NCI-H2227 treated with DMSO at 0.1 percent for 48 hours (cell line): ENCODE data around the gene CHD5.
A peak's percentile ranks its signal among the peaks of the same experiment; 100 is the strongest.
"Not testable (repeated sequence)": the region's sequence is repeated elsewhere in the genome, so short reads cannot be mapped to it uniquely, and the experiment has no call there.

Experiments
- DNase-seq: peaks from one replicate; lab custom pipeline; 2025; lab: John Stamatoyannopoulos, UW

Gene CHD5

DNA sequence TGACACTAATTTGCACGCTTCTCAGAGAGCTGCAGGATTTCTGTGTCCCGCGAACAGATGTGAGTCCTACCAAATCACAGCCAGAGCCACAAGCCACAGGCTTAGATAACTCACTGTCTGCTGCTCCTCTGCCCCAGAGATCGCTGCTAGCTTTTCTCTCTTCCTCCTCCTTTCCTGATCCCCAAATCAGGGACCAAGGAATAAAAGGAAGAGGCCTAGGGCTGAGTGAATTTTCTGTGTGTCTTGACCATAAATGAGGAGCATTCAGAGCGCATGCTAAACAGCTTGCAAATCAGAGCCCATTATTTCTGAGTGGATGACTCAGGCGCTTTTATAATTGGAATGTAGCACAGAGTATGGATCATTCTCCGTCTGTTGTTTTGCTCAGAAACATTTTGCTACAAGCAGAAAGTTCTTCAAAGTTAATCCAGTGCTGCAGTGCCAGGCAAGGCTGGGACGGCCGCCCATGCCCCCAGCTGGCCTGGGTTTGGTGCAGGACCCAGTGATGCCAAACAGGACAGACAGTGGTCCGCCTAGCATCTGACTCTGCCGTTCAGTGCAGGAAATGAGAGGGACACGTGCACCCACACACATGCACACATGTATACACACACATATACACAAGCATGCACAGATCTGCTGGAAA is 96.2 kb downstream of the CHD5 start:
- DNase-seq, result peak; percentile 13

DNA sequence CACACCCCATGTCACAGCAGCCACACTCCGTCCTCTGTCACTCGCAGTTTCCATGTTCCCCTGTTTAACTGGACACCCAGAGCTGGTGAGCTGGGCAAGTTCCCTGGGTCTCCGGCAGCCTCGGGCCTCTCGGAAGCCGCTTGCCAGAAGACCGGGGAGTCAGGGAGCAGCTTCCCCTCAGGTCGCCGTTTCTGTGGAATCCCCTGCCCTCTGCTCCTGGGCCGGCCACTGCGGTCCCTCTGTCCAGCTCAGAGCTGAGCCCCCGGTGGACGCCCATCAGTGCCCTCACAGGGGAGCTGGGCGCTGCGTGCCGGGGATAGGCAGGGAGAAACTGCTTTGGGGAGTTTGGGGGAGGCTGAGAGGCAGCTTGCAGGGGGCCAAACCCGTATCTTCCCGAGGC is 96.7 kb downstream of the CHD5 start:
- DNase-seq, result no peak

DNA sequence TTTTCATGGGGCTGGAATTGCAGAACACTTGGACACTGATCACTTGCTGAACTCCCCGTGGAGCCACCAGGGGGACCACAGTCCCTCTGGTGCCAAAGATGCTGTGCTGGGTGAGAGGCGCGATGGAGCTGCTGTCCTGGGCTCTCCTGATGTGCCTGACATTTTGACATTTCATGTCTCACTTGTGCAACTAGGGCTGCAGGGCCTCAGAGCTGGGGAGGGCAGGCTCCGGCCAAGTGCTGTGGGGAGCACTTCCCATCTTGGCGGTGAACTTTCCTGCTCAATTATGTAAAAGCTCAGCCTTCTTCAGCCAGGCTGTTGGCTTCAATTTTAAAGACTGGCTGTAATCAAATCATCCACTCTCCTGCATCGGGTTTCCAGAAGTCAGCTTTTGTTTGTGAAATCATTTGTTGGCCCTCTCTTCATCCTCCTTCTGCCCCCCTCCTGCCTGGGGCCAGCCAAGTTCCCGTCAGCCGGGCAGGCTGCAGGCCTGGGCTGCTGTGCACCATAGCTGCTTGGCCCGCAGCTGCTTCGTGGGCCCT is 97.6 kb downstream of the CHD5 start:
- no peak for DNase-seq

DNA sequence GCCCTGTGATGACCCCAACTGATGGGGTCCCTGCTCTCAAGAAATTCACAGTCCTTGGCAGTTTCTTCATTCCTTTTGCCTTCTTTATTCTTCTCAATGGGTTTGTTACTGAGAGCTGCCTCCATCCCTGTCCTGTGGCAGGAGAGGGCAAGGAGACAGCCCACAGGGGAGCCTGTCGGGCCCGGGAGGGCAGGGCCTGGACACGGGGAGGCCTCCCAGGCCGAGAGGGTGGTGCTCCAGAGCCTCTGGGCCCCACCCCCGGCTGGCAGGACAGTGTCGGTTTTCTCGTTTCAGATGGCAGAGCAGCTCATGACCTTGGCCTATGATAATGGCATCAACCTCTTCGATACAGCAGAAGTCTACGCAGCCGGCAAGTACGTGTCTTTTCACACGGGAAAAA is 98.2 kb downstream of the CHD5 start:
- no peak for DNase-seq

DNA sequence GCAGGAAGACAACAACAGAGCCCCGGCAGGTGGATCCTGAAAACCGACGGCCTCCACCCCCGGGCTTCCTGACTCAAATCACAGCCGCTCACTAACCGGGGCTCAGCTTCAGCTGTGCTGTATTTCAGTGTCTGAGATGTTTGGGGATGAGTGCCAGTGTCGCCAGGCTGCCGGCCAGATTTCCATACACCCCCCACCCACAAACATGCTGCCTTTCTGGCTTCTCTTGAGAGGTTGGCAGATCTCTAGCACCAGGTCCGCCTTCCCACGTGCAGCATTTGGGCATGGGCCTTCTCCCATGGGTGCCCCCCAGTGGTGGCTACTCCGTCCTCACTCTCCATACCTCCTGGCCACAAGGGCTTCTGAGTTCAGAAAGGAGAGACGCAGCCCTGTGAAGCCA is 99.7 kb downstream of the CHD5 start:
- DNase-seq, result no peak

DNA sequence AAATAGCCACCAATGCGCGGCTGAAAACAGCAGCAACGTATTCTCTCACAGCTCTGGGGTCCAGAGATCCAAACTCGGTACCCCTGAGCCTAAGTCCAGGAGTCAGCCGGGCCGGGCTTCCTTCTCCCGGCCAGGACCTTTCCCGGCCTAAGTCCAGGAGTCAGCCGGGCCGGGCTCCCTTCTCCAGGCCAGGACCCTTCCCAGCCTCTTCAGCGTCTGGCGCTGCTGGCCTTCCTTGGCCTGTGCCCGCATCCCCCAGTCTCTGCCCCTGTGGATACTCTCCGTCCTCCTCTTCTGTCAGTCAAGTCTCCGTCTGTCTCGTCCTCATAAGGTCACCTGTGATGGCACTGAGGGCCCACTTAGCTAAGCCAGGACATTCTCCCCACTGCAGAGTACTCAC is 102.2 kb downstream of the CHD5 start:
- DNase-seq, result no peak

DNA sequence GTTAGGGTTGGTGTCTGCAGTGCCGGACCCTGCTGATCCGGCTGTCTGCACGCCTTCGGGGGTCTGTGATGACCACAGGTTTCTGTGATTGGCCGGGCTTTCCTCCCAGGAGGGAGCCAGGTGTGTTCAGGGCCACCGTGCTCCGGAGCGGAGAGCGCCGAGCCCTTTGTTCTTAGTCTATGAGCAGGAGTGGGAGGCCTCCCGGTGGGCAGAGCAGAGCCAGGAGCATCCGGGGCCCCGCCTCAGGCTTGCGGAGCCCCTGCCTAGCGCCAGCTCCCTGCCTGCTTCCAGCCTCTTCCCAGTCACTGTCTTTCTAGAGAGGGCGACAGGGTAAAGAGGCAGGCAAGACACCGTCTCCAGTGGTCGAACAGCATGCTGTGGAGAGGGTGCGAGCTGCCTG is 102.6 kb downstream of the CHD5 start:
- DNase-seq, result no peak

DNA sequence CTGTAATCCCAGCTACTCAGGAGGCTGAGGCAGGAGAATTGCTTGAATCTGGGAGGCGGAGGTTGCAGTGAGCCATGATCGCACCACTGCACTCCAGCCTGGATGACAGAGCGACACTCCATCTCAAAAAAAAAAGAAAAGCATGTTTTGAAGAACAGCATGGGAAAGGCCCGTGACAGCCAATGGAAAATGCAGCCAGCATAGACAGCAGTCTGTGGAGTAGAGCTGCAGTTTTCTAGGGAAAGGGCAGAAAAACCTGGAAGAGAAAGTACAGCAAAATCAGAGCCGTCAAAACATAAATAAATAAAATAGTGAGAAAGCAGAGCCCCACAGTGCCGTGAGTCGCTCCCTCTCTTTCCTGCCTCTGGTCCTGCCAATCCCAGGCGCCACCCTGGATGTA is 103.1 kb downstream of the CHD5 start:
- DNase-seq, result not testable (repeated sequence)

DNA sequence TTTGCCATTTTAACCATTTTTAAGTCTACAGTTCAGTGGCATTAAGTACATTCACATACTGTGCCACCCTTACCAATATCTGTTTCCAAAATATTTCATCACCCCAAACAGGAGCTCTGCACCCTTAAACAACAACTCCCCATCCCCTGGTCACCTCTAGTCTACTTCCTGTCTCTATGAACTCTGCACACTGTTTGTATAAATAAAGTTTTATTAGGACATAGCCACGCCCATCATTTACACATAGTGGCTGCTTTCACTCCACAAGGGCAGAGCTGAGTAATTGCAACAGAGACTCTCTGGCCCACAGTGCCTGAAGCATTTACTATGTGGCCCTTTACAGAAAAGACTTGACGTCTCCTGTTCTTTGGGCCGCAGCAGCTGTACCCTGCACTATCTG is 104.4 kb downstream of the CHD5 start:
- DNase-seq, result no peak

DNA sequence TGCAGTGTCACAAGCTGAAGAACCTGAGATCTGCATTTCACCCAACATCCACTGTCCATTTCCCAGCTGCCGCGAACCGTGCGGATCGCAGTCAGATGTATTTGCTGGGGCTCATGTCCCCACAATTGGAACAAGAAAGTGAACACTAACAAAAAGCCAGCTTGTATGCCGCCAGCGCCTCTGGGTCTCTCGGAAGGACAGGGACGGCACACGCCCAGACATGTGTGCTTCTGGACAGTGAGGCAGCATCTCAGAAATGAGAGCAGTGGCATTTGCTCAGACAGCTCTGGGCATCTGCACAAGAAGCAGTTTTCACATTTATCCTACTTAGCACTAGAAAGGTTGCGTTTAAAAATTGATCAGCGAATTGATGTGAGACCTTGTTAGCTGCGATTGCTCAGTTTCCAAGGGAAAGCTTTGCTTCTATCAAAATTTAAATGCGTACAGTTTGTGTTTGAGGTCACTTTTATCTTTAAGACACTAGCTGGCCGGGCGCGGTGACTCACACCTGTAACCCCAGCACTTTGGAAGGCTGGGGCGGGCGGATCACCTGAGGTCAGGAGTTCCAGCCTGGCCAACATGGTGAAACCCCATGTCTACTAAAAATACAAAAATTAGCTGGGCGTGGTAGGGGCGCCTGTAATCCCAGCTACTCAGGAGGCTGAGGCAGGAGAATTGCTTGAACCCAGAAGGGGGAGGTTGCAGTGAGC is 105.8 kb downstream of the CHD5 start:
- DNase-seq, result no peak

DNA sequence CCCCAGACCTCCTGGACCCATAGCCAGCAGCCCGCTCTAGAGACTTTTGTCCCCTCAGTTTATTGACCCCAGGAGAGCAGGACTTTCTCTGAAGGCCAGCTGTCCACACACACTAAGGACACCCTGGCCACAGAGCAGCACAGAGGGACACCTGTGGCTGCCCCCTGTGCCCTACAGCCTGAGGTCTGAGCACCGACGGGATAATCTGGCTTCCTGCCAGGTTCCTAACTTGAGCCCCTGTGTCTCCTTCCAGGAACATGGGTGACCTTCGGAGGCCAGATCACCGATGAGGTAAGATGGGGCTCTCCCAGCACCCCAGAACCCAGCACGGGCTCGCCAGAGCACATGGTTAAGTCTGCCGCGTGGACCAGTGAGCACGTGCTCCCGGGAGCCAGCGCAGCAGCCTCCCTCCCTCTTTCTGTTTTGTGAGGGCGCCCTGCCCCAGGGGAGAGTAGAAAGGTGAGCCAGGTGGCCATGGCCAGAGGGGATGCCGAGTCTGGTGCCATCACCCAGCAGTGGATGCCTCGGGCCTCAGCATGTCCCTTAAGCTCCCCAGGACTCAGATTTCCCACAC is 106.6 kb downstream of the CHD5 start:
- DNase-seq, result no peak

DNA sequence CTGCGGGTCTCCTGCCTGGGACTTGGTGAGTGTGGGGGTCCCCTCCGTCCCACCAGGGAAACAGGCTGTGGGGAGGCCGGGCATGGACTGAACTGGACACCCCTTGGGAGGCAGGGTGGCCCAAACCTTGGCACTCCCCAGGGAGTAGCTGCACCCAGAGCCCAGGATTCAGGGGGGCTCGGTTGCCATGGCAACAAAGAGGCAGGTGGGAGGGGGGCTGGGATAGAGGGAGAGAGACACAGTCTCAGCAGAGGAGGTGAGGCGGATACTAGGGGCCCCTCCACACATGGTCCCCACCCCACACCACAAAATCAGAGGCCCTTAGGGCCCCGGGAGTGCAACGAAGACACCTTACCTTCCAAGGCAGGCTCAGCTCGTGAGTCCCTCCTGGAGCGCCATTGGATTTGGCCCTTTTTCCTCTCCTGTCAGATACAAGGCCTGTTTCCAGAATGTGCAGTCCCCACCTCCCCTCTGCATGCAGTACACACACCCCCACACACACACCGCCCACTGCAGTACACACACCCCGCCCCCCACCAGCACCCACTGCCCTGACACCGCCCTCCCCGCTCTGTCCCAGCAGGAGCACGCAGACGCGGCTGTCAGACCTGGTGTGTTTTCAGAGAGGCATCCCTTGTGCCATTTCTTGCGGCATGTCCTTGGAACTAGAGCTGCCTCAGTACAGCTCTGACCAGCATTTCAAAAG is 107.2 kb downstream of the CHD5 start:
- no peak for DNase-seq

DNA sequence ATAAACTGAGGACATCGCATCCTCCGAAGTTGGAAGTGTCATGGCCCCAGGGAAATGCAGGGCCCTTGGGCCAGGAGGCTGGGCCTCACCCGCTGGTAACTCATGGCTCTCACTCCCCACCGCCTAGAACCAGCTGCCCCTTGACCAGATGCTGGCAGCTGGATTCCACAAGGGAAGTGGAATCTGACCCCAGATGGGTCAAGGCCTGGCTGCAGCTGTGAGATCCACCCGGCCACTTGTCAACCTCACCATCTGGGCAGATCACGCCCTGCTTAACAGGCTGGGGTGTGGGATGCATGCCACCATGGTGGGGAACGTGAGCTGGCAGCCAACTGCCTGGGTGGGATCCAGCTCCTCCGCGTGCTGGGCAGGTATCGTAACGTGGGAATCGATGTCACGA is 108.9 kb downstream of the CHD5 start:
- no peak for DNase-seq

DNA sequence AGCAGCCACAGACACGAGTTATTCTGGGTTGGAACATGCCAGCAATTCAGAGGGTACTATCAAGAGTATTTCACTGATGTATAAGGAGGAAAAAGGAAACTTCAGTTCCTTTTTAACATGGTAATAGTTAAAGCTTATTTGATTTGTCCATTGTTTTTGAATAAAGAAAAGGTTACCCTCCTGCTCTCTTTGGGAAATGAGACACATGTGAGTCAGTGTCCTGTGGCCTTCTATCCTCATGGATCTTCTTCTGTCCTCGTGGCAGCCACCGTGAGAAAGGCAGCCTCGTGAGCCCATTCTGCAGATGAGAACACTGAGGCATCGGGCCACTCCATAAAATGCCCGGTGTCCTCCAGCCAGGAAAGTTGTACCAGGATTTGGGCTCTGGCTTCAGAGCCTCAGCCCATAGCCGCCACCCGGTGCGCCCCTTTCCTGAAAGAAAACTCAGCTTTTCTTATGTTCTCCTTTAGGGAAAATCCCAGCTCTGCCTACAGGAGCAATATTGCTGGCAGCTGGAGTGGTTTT is 109.6 kb downstream of the CHD5 start:
- no peak for DNase-seq

DNA sequence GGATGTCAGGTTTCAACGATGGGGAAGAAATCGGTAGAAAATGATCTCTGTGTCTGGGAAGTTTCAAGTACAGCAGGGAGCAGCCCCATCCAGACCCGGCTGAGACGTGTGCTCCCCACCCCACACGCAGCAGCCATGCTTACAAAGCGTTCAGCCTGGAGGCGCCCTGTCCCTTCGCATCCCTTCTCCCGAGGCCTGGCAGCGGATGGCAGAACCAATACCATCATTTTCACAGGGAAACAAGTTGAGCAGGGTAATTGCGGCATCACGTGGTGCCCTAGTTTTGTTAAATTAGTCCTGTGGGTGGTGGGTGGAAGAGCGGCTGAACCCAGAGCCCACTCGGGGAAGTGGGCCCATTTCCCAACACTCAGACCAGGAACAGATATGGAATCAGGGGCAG is 110.5 kb downstream of the CHD5 start:
- no peak for DNase-seq

DNA sequence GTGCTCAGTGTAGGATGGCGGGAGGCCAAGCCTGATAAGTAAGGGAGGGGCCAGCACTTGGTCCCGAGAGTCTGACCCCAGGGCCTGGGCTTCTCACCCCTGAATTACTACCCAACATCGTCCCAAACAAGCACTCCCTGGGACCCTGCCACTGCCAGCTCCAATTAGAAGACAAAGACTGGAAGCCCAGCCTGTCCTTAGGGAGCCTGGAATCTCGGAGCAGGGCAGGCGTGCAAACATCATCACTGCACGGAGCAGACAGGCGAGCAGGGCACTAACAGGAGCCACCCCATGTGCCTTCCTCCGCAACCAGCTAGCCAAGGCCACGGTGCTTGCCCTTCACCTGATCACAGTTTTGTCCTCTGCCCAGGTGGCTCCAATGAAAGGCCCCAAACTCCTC is 111.2 kb downstream of the CHD5 start:
- DNase-seq, result no peak

DNA sequence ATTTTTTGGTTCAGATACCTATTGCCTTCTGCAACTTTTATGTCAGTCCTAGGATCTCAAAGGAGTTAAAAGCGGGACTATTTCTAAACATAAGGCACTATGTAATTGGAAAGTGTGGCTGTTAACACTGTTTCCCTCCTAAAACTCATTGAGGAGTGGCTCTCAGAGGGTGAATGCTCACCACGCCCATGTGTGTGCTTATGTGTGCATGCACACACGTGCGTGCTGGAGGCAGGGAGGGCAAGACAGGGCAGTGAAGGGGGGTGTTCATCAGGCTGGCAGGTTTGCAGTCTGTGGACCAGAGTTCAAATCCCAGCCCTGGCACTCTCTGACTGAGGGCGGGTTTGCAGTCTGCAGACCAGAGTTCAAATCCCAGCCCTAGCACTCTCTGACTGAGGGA is 112.0 kb downstream of the CHD5 start:
- DNase-seq, result no peak

DNA sequence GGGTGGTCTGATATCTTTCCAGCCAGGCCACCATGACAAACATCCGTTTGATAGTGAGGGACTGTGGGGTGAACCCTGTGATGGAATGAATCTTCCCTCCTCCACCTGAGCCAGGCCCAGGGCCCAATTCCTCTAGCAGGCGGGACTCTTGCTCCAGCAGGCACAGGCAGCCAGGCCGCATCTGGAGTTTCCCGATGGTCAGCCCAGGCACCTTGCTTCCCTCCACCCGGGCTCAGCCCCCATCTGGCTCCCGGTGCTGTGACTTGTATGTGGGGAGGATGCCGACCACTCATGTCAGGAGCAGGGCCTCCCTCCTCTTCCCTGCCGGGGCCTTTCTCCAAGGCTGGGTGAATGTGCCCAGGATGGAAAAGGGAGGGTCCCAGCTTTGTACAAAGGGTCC is 113.4 kb downstream of the CHD5 start:
- DNase-seq, result no peak

DNA sequence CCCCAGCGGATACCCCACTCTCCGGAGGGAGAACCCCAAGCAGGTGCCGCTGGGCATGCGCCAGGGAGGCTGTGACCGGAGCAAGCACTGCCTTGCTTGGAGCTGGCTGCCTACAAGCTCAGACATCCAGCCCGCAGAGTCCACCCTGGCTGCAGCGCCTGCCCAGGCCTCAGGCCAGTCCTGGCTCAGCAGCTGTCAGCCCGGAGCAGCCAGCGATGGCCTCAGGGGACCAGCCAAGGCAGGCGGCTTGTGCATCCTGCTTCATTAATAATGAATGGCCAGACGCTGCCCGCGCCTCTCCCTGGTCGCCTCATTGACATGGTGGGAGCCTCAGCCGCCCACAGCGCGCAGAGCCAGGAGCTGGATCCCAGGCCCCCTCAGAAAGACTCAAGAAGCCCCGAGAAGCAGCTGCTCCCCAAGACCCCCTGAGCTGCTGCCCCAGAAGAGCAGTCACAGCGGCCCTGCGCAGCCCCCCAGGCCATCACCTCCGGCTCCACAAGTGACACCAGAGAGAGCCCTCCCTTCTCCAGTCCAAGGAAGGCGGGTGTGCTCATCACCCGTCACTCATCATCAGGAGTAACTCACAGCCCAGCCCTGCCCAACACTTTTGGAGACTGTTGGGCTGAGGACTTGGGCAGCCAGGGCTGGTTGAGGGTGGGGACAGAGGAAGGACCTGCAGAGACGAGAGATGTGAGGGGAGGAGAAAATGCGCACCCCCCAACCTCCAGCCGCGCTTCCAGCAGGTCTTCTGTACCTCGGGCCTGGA is 114.8 kb downstream of the CHD5 start:
- DNase-seq, result no peak

DNA sequence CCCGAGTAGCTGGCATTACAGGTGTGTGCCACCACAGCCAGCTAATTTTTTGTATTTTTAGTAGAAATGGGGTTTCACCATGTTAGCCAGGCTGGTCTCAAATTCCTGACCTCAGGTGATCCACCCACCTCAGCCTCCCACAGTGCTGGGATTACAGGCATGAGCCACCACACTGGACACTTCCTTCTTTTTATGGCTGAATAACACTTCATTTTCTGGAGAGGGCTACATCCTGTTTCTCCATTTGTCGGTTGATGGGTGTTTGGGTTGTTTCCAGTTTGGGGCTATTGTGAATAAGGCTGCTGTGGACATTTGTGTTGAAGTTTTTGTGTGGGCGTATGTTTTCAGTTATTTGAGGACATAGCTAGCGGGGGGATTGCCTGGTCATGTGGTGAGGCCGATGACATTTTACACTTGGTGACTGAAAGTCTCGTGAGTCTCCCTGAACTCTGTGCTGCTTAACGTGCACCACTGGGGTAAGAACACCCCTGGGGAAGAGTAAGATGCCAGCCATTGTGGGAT is 116.5 kb downstream of the CHD5 start:
- not testable (repeated sequence) for DNase-seq

DNA sequence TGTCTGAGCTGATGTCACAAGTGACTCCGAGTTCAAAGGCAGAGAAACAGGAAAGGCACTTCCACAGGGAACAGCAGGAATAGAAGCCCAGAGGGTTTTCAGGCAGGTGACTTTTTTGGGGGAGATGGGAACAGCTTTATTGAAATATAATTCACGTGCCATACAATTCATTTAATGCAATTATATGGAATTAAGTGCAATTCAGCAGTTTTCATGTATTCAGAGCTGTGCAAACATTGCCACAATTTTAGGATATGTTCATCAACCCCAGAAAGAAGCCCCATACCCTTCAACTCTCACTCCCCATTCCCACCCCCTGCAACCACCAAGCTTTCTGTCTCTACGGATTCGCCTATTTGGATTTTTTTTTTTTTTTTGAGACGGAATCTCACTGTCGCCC is 117.5 kb downstream of the CHD5 start:
- no peak for DNase-seq

DNA sequence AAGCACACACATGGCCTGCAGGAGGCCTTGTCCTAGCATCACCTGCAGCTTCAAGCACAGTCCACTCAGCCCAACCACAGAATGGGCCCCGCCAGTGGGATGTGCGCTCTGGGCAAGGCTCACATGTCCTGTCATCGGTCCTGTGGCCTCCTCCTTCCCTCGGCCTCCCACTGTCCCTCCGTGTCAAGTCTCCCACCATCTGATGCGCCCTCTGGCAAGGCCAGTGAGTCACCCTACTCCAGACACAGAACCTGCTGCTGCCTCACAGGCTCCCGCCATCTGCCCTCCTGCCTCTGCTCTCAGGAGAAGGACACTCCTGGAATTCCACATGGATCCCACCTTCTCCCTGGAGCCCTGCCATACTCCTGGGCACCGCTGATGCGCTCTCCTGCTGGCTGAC is 120.3 kb downstream of the CHD5 start:
- no peak for DNase-seq
